ENCODE measurements around the gene PEA15.
A peak's percentile ranks its signal among the peaks of the same experiment; 100 is the strongest.

PEA15 gene

DNA sequence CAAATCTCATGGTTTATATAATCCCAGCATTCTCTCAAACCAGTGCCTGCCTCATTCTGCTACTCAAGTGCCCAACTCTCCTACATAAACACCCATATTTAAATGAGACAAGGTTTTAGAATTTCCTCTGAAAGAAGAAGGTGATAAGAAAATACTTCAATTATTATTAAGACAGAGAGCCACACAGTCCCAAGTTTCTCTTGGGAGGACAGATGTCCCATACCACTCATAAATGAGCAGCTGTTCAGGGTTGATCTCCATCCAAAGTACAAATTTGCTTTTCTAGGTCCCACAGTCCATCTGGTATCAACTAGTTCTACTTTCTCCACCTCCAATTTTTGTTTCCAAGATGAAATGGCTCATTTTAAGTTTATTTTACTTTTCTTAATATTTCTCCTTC is 45.8 kb downstream of the PEA15 start:
- H3K9me3 ChIP-seq (ENCODE audit: insufficient read depth, low read depth, low read length): no peaks in the 10 kb centered on the region
- H3K27ac ChIP-seq (ENCODE audit: low read length): no peak overlapping the region
- peaks cover 3% of the 10 kb centered on the region; the same call in 1 of the 2 replicates for H3K4me1 ChIP-seq (ENCODE audit: insufficient read depth, low read length)
- H3K36me3 ChIP-seq (ENCODE audit: insufficient read depth, low read depth, low read length): peaks cover 10% of the 10 kb centered on the region
- no peak overlapping the region for H3K9ac ChIP-seq (ENCODE audit: low read depth, low read length)
- H3K27me3 ChIP-seq (ENCODE audit: insufficient read depth, low read length): no peaks in the 10 kb centered on the region
- no peak overlapping the region for H3K4me3 ChIP-seq (ENCODE audit: low read length)

DNA sequence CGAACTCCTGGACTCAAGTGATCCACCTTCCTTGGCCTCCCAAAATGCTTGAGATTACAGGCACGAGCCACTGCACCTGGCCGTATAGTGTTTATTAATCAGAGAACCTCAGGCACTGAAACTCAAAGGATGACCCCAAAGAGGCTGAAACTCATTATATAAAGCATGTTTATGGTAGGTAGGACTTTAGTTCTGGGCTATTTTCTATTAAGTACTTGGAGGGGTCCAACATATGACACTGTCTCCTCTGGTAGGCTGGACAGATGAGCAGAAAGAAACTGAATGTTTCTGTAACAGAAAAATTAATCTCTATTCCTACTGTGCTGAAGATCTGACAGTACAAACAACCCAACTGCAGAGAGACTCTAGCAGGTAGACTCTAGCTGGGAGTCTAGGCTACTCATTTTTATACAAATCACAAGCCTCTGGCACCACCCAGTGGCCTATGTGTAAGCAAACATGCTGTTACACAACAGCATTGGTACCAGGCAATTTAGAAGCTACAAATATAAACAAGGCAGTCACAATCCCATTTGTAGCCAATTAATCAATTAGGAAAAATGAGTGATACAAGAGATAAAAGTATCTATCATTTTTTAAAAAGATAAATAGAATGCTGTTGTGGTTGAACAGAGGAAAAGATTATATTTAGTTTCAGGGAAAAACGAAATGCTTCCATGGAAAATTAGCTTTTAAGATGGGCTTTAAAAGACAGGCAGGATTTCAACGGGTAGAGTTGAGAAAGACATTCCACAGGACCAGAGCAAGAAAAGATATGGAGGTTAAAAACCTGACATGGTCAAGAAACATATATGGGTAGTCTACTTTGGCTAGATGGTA is 46.7 kb downstream of the PEA15 start:
- no peaks in the 10 kb centered on the region for H3K9me3 ChIP-seq (ENCODE audit: insufficient read depth, low read depth, low read length)
- peaks cover 10% of the 10 kb centered on the region for H3K36me3 ChIP-seq (ENCODE audit: insufficient read depth, low read depth, low read length)
- H3K9ac ChIP-seq (ENCODE audit: low read depth, low read length): no peak overlapping the region
- H3K4me3 ChIP-seq (ENCODE audit: low read length): no peak overlapping the region
- peaks cover 3% of the 10 kb centered on the region; the same call in 1 of the 2 replicates for H3K4me1 ChIP-seq (ENCODE audit: insufficient read depth, low read length)
- no peak overlapping the region for H3K27ac ChIP-seq (ENCODE audit: low read length)
- no peaks in the 10 kb centered on the region for H3K27me3 ChIP-seq (ENCODE audit: insufficient read depth, low read length)

GRCh38 chr1:160255781-160256300 is 50.7 kb downstream of the PEA15 start:
- H3K36me3 ChIP-seq (ENCODE audit: insufficient read depth, low read depth, low read length): peaks cover 17% of the 10 kb centered on the region; the same call in 1 of the 2 replicates
- H3K4me1 ChIP-seq (ENCODE audit: insufficient read depth, low read length): peaks cover 16% of the 10 kb centered on the region
- H3K27ac ChIP-seq (ENCODE audit: low read length): no peak overlapping the region
- no peaks in the 10 kb centered on the region for H3K27me3 ChIP-seq (ENCODE audit: insufficient read depth, low read length)
- H3K9ac ChIP-seq (ENCODE audit: low read depth, low read length): no peak overlapping the region
- H3K4me3 ChIP-seq (ENCODE audit: low read length): no peak overlapping the region
- H3K9me3 ChIP-seq (ENCODE audit: insufficient read depth, low read depth, low read length): no peaks in the 10 kb centered on the region

GRCh38 chr1:160256396-160257046 is 51.3 kb downstream of the PEA15 start:
- no peak overlapping the region for H3K4me3 ChIP-seq (ENCODE audit: low read length)
- H3K9me3 ChIP-seq (ENCODE audit: insufficient read depth, low read depth, low read length): no peaks in the 10 kb centered on the region
- H3K4me1 ChIP-seq (ENCODE audit: insufficient read depth, low read length): peaks cover 20% of the 10 kb centered on the region
- no peak overlapping the region for H3K27ac ChIP-seq (ENCODE audit: low read length)
- H3K27me3 ChIP-seq (ENCODE audit: insufficient read depth, low read length): no peaks in the 10 kb centered on the region
- no peak overlapping the region for H3K9ac ChIP-seq (ENCODE audit: low read depth, low read length)
- peaks cover 13% of the 10 kb centered on the region; the same call in 1 of the 2 replicates for H3K36me3 ChIP-seq (ENCODE audit: insufficient read depth, low read depth, low read length)

DNA sequence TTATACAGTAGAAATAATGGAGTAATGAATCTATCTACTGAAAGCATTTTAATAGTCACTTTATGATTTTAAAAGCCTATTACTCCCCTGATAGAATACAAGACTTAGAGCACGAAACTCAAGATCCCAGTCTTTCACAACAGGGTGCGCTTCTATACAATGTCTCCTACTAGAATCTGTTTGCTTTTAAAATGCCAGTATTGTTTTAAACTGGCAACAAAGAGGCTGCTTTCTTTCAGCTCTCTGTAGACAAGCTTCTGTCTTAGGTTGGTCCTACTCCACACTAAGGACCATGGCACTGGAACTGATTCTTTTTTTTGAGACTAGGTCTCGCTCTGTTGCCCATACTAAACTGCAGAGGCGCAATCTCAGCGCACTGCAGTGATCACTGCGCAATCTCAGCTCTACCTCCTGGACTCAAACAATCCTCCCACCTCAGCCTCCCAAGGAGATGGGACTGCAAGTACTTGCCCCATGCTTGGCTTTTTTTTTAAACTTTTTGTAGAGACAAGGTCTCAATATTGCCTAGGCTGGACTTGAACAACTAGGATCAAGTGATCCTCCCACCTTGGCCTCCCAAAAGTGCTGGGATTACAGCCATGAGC is 52.3 kb downstream of the PEA15 start:
- peaks cover 11% of the 10 kb centered on the region; the same call in 1 of the 2 replicates for H3K36me3 ChIP-seq (ENCODE audit: insufficient read depth, low read depth, low read length)
- H3K27ac ChIP-seq (ENCODE audit: low read length): no peak overlapping the region
- H3K4me3 ChIP-seq (ENCODE audit: low read length): no peak overlapping the region
- H3K4me1 ChIP-seq (ENCODE audit: insufficient read depth, low read length): peaks cover 17% of the 10 kb centered on the region
- H3K27me3 ChIP-seq (ENCODE audit: insufficient read depth, low read length): no peaks in the 10 kb centered on the region
- H3K9me3 ChIP-seq (ENCODE audit: insufficient read depth, low read depth, low read length): no peaks in the 10 kb centered on the region
- H3K9ac ChIP-seq (ENCODE audit: low read depth, low read length): peak overlapping the region; percentile 13; the same call in 1 of the 2 replicates

DNA sequence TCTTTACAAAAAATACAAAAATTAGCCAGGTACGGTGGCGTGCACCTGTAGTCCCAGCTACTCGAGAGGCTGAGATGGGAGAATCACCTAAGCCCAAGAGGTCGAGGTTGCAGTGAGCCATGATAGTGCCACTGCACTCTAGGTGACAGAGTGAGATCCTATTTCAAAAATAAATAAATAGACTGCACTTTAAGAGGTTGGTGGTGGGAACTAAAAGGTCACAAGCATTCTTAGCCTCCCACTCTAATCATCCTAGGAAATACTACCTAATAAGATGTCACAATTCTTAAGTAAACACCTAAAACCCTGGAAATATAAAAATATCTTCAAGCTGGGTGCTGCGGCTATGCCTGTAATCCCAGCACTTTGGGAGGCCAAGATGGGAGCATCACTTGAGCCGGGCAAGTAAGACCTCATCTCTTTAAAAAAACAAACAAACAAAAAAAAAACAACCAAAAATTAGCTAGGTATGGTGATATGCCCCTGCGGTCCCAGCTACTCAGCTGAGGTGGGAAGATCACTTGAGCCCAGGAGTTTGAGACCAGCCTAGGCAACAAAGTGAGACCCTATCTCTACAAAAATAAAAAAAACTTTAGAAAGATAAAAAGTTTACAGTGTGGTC is 53.1 kb downstream of the PEA15 start:
- peaks cover 11% of the 10 kb centered on the region; the same call in 1 of the 2 replicates for H3K36me3 ChIP-seq (ENCODE audit: insufficient read depth, low read depth, low read length)
- peaks cover 19% of the 10 kb centered on the region for H3K4me1 ChIP-seq (ENCODE audit: insufficient read depth, low read length)
- H3K27me3 ChIP-seq (ENCODE audit: insufficient read depth, low read length): no peaks in the 10 kb centered on the region
- no peak overlapping the region for H3K9ac ChIP-seq (ENCODE audit: low read depth, low read length)
- no peaks in the 10 kb centered on the region for H3K9me3 ChIP-seq (ENCODE audit: insufficient read depth, low read depth, low read length)
- no peak overlapping the region for H3K4me3 ChIP-seq (ENCODE audit: low read length)
- H3K27ac ChIP-seq (ENCODE audit: low read length): no peak overlapping the region

DNA sequence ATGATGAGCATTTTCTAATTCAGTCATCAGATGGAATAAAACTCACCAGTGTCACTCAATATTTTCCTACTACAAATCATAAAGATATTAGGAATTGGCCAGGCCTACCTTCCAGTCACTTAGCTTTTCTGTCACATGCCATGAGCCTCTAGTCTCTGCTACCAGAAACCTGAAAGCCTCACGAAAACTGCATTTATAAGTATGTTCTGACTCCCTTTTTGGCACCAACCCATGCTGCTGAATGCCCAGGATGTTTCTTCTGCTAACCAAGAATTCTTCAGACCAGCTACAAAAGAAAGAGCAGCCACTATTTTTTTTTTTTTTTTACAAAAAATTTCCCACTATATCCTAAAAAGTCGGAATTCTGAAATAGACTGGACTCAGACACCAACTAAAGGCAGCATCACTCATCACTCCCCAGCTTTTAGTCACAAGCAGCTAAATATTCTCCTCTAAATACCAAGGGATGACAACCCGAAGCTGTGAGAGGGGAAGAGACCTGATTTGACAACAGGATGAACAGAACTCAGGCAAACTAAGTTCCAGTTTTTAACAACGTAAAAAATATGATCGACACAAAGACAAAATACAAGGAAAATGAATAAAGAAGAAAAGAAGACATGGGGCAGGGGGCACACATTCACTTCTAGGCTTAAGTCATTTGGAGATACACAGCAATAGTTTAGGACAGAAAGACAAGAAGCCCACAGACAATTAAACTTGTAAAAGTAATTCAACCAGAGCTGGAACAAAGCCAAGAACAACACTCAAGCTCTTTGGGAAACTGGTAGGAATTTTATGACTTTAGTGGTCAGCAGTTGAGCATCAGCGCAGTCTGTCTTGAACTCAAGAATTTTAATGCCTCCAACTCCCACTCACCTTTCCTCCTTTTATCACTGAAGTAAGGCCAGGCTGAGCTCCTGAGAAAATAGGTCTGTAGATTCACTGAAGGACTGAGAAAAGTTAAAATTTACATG is 55.5 kb downstream of the PEA15 start:
- H3K27ac ChIP-seq (ENCODE audit: low read length): no peak overlapping the region
- no peaks in the 10 kb centered on the region for H3K9me3 ChIP-seq (ENCODE audit: insufficient read depth, low read depth, low read length)
- H3K4me1 ChIP-seq (ENCODE audit: insufficient read depth, low read length): peaks cover 19% of the 10 kb centered on the region
- H3K9ac ChIP-seq (ENCODE audit: low read depth, low read length): peak overlapping the region; percentile 98
- peaks cover 11% of the 10 kb centered on the region; the same call in 1 of the 2 replicates for H3K36me3 ChIP-seq (ENCODE audit: insufficient read depth, low read depth, low read length)
- peak overlapping the region; percentile 94 for H3K4me3 ChIP-seq (ENCODE audit: low read length)
- H3K27me3 ChIP-seq (ENCODE audit: insufficient read depth, low read length): peaks cover 11% of the 10 kb centered on the region

GRCh38 chr1:160261556-160261892 is 56.3 kb downstream of the PEA15 start:
- peaks cover 11% of the 10 kb centered on the region; the same call in 1 of the 2 replicates for H3K36me3 ChIP-seq (ENCODE audit: insufficient read depth, low read depth, low read length)
- H3K27me3 ChIP-seq (ENCODE audit: insufficient read depth, low read length): peaks cover 11% of the 10 kb centered on the region
- peak overlapping the region; percentile 94 for H3K4me3 ChIP-seq (ENCODE audit: low read length)
- H3K9ac ChIP-seq (ENCODE audit: low read depth, low read length): peak overlapping the region; percentile 98
- H3K27ac ChIP-seq (ENCODE audit: low read length): peak overlapping the region; percentile 96
- peaks cover 19% of the 10 kb centered on the region for H3K4me1 ChIP-seq (ENCODE audit: insufficient read depth, low read length)
- H3K9me3 ChIP-seq (ENCODE audit: insufficient read depth, low read depth, low read length): no peaks in the 10 kb centered on the region

- H3K4me1 ChIP-seq (ENCODE audit: insufficient read depth, low read length): peaks cover 19% of the 10 kb centered on the region
- H3K36me3 ChIP-seq (ENCODE audit: insufficient read depth, low read depth, low read length): peaks cover 11% of the 10 kb centered on the region; the same call in 1 of the 2 replicates
- no peaks in the 10 kb centered on the region for H3K9me3 ChIP-seq (ENCODE audit: insufficient read depth, low read depth, low read length)
Observed at GRCh38 chr1:160261893-160262794, 57.0 kb downstream of the PEA15 start, which contains the start of gene DCAF8. Gene DCAF8, minus strand, starts transcription at chr1:160262549. Its CDS starts 18,541 bp downstream, at chr1:160244008.

More at GRCh38 chr1:160261893-160262794, 57.0 kb downstream of the PEA15 start, which contains the start of gene DCAF8:
- H3K4me3 ChIP-seq (ENCODE audit: low read length): peak within 1 kb of the TSS; percentile 94
- peak within 1 kb of the TSS; percentile 96 for H3K27ac ChIP-seq (ENCODE audit: low read length)
- H3K9ac ChIP-seq (ENCODE audit: low read depth, low read length): peak within 1 kb of the TSS; percentile 98
- peaks cover 11% of the 10 kb centered on the region for H3K27me3 ChIP-seq (ENCODE audit: insufficient read depth, low read length)
